Measurements from ENCODE around the gene RANBP6.

RANBP6 gene

DNA sequence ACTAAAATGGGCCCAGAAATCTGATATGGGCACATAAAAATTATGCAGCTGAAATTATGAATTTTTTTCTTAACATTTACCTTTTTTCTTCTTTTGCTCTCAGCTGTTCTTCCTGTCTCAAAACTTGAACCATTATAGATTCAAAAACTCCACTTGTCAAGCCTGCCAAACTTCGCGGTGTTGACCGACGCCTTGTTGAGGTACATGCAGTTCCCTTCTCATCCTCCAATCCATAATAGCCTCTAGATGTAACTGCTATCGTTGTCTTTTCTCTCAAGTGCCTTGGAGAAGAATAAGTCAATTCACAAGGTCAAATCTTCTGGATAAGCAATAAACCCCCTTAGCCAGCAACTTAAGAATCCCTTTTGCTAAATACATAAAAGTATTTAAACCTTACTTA, 27.2 kb downstream of the RANBP6 start:
- CTCF ChIA-PET = no interaction called here
- DNase-seq (ENCODE audit: low spot score) = no peak
- H3K27ac ChIP-seq = no peak overlapping the region
- POLR2A ChIA-PET (ENCODE audit: low non-redundant PET) = no interaction called here
- no peak for TF ChIP-seq CTCF (conservative IDR thresholded peaks at IDR 0.05; ENCODE audit: low read depth)

- H3K27ac ChIP-seq = no peak overlapping the region
- POLR2A ChIA-PET (ENCODE audit: low non-redundant PET) = no interaction called here
- no peak for TF ChIP-seq CTCF (conservative IDR thresholded peaks at IDR 0.05; ENCODE audit: low read depth)
- DNase-seq (ENCODE audit: low spot score) = no peak
- CTCF ChIA-PET = no interaction called here
Measured at GRCh38 chr9:5983042-5983441, 32.4 kb downstream of the RANBP6 start.

DNA sequence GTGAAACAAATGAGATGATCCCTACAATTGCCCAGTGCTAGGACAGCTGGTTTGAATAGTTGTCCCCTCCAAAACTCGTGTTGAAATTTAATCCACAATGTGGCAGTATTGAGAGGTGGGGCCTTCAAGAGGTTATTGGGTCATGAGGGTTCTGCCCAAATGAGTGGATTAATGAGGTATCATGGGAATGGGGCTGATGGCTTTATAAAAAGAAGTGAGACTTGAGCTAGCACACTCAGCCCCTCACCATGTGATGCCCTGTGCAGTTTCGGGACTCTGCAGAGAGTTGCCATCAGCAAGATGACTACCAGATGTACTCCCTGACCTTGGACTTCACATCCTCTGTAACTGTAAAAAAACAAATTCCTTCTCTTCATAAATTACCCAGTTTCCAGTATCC, 33.1 kb downstream of the RANBP6 start:
- no peak for DNase-seq (ENCODE audit: low spot score)
- no peak overlapping the region for H3K27ac ChIP-seq
- ChIA-PET POLR2A (ENCODE audit: low non-redundant PET) (no interaction called here), CTCF (no interaction called here)
- no peak for TF ChIP-seq CTCF (conservative IDR thresholded peaks at IDR 0.05; ENCODE audit: low read depth)

DNA sequence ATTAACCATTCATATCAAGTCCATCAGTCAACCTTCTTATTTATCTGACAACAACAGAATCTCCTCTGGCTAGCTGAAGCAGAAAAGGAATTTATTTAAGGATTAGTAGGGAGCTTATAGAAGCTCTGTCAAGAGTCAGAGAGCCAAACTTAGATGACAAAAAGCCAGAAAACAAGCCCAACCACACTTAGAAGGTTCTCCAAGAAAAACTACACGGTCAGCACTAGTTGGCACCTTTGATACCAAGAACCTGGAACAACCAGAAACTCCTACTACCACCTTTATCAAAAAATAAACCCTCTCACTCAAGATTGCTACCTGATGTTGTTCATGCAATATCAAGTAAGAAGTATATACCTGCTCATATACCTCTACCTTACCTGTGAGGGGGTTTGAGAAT, 36.9 kb downstream of the RANBP6 start:
- TF ChIP-seq CTCF (conservative IDR thresholded peaks at IDR 0.05; ENCODE audit: low read depth) = no peak
- no peak for DNase-seq (ENCODE audit: low spot score)
- CTCF ChIA-PET = interaction anchor here (0.7 kb wide), 1 partner anchor 179 kb away, joined by 5 read pairs; no protein-coding TSS in a partner anchor
- no peak overlapping the region for H3K27ac ChIP-seq
- POLR2A ChIA-PET (ENCODE audit: low non-redundant PET) = no interaction called here

DNA sequence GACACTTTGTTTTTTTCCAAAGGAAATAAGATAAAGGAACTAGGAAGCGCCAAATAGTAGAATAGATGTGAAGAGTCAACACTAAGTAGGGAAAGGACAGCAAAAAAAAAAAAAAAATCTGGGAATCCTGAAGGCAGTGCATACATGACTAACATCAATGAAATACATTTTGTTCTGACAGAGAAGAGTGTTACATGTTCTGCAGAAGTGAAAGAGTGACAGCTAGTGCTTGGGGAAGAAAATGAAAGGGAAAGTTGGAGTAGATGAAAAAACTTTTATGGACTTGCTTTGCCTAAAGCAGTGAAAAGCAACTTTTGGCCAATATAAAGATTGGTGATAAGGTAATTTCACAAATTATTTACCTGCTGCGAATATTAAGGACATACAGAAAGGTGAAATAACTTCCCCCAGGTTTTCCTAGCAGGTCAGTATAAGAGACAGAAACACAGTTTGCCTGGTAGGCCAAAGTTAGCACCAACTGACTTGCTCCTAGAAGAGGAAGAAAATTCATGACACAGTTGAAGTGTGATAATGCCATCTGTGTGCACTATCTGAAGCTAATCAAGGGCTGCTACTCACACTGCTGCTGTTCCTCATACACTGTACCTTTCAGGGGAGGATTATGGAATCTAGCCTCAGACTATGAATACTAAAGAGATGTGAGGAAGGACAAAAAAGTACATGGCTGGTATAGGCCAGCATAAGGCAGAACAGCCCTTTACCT, 38.6 kb downstream of the RANBP6 start:
- TF ChIP-seq CTCF (conservative IDR thresholded peaks at IDR 0.05; ENCODE audit: low read depth) = no peak
- ChIA-PET CTCF (no interaction called here), POLR2A (ENCODE audit: low non-redundant PET) (no interaction called here)
- H3K27ac ChIP-seq = no peak overlapping the region
- DNase-seq (ENCODE audit: low spot score) = no peak

- TF ChIP-seq CTCF (conservative IDR thresholded peaks at IDR 0.05; ENCODE audit: low read depth) = no peak
- peak; percentile 20 for DNase-seq (ENCODE audit: low spot score)
- H3K27ac ChIP-seq = no peak overlapping the region
- POLR2A ChIA-PET (ENCODE audit: low non-redundant PET) = no interaction called here
- CTCF ChIA-PET = no interaction called here
Measured at GRCh38 chr9:5971740-5972139, 43.7 kb downstream of the RANBP6 start.

Measured in RWPE1 (cell line).